ENCODE data around the gene SAPCD1.
A peak's percentile ranks its signal among the peaks of the same experiment; 100 is the strongest.
"Not testable (repeated sequence)": the region's sequence is repeated elsewhere in the genome, so short reads cannot be mapped to it uniquely, and the experiment has no call there.

The SAPCD1 gene

GRCh38 chr6:31801031-31801927 is 38.8 kb downstream of the SAPCD1 start:
- H3K36me3 ChIP-seq (ENCODE audit: control insufficient read depth, insufficient read depth, low read length); DNase-seq; H3K27me3 ChIP-seq (replicated peaks; ENCODE audit: control insufficient read depth, insufficient read depth, low read length, poor library complexity, severe bottlenecking); H3K9me3 ChIP-seq (ENCODE audit: control insufficient read depth, low read length); H3K27ac ChIP-seq (ENCODE audit: insufficient read depth, low read length, poor library complexity, severe bottlenecking); H3K4me3 ChIP-seq (ENCODE audit: insufficient read depth, low read depth, low read length, poor library complexity, severe bottlenecking): not testable (repeated sequence)
- H3K4me1 ChIP-seq (ENCODE audit: control insufficient read depth, insufficient read depth, low read length, poor library complexity, severe bottlenecking): peaks cover 30% of the 10 kb centered on the region

DNA sequence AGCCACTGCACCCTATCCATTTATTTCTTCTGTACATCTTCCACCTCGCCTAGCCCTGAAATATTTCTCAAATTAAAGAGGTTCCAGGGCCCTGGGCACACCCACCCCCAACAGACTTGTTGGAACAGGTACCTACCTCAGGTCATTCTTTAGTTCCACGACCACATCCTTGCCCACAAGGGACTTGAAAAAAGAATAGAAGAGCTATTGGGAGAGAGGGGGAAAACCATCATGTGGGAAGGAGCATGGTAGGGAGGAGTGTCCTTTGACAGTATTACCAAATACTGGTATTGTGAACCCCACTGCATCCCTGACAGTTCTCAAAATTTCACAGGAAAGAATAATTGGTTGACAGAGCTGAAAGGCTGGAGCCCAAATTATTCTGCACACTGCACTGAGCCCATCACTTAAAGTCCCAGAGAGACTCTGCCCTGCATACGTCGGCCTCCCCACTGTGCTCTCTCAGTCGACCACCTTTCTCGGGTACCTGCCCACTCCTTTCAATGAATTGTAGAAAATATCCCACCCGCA is 43.5 kb downstream of the SAPCD1 start:
- Histone ChIP-seq H3K36me3 (ENCODE audit: control insufficient read depth, insufficient read depth, low read length) (peaks cover 5% of the 10 kb centered on the region), H3K9me3 (ENCODE audit: control insufficient read depth, low read length) (no peaks in the 10 kb centered on the region), H3K27me3 (replicated peaks; ENCODE audit: control insufficient read depth, insufficient read depth, low read length, poor library complexity, severe bottlenecking) (no peaks in the 10 kb centered on the region), H3K27ac (ENCODE audit: insufficient read depth, low read length, poor library complexity, severe bottlenecking) (peak overlapping the region; percentile 88), H3K4me3 (ENCODE audit: insufficient read depth, low read depth, low read length, poor library complexity, severe bottlenecking) (peak overlapping the region; percentile 84), H3K4me1 (ENCODE audit: control insufficient read depth, insufficient read depth, low read length, poor library complexity, severe bottlenecking) (peaks cover 8% of the 10 kb centered on the region)
- DNase-seq: no peak

- H3K36me3 ChIP-seq (ENCODE audit: control insufficient read depth, insufficient read depth, low read length): peaks cover 11% of the 10 kb centered on the region
- no peaks in the 10 kb centered on the region for H3K9me3 ChIP-seq (ENCODE audit: control insufficient read depth, low read length)
- H3K27ac ChIP-seq (ENCODE audit: insufficient read depth, low read length, poor library complexity, severe bottlenecking): peak within 1 kb of the TSS; percentile 88
- peak; percentile 94 to 96 (median 96) for DNase-seq
- H3K4me1 ChIP-seq (ENCODE audit: control insufficient read depth, insufficient read depth, low read length, poor library complexity, severe bottlenecking): peaks cover 8% of the 10 kb centered on the region
- H3K27me3 ChIP-seq (replicated peaks; ENCODE audit: control insufficient read depth, insufficient read depth, low read length, poor library complexity, severe bottlenecking): no peaks in the 10 kb centered on the region
- peak within 1 kb of the TSS; percentile 84 for H3K4me3 ChIP-seq (ENCODE audit: insufficient read depth, low read depth, low read length, poor library complexity, severe bottlenecking)
These were observed 44.2 kb downstream of the SAPCD1 start, which contains the start of gene LSM2 for GRCh38 chr6:31806470-31807272. Gene LSM2 (minus strand): TSS chr6:31806966. CDS start chr6:31806757, 209 bp downstream.

DNA sequence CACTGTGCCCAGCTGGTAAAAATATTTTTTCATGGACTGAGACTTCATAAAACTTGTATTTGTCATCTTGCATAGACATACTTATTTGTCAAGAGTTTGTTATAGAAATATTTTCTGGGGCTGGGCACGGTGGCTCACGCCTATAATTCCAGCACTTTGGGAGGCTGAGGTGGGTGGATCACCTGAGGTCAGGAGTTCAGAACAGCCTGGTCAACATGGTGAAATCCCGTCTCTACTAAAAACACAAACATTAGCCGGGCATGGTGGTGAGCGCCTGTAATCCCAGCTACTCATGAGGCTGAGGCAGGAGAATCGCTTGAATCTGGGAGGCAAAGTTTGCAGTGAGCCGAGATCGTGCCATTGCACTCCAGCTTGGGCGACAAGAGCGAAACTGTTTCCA is 46.1 kb downstream of the SAPCD1 start:
- H3K27me3 ChIP-seq (replicated peaks; ENCODE audit: control insufficient read depth, insufficient read depth, low read length, poor library complexity, severe bottlenecking); H3K27ac ChIP-seq (ENCODE audit: insufficient read depth, low read length, poor library complexity, severe bottlenecking); DNase-seq; H3K9me3 ChIP-seq (ENCODE audit: control insufficient read depth, low read length); H3K4me3 ChIP-seq (ENCODE audit: insufficient read depth, low read depth, low read length, poor library complexity, severe bottlenecking): not testable (repeated sequence)
- H3K4me1 ChIP-seq (ENCODE audit: control insufficient read depth, insufficient read depth, low read length, poor library complexity, severe bottlenecking): peaks cover 16% of the 10 kb centered on the region
- H3K36me3 ChIP-seq (ENCODE audit: control insufficient read depth, insufficient read depth, low read length): peaks cover 12% of the 10 kb centered on the region

DNA sequence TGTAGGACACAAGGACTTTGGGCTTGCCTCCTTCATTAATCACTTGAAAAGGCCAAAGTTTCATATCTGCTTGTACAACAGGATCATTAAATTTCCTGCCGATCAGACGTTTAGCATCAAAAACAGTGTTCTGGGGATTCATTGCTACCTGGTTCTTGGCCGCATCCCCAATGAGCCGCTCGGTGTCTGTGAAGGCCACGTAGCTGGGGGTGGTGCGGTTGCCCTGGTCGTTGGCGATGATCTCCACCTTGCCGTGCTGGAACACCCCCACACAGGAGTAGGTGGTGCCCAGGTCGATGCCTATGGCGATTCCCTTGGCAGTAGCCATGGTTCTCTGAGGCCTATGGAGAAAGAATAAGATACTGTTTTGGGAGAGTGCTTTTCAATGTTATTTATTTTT is 49.2 kb downstream of the SAPCD1 start:
- Histone ChIP-seq H3K4me3 (ENCODE audit: insufficient read depth, low read depth, low read length, poor library complexity, severe bottlenecking) (no peak overlapping the region), H3K36me3 (ENCODE audit: control insufficient read depth, insufficient read depth, low read length) (peaks cover 12% of the 10 kb centered on the region), H3K27me3 (replicated peaks; ENCODE audit: control insufficient read depth, insufficient read depth, low read length, poor library complexity, severe bottlenecking) (no peaks in the 10 kb centered on the region), H3K27ac (ENCODE audit: insufficient read depth, low read length, poor library complexity, severe bottlenecking) (no peak overlapping the region), H3K9me3 (ENCODE audit: control insufficient read depth, low read length) (no peaks in the 10 kb centered on the region), H3K4me1 (ENCODE audit: control insufficient read depth, insufficient read depth, low read length, poor library complexity, severe bottlenecking) (peaks cover 17% of the 10 kb centered on the region)
- no peak for DNase-seq

GRCh38 chr6:31813465-31813849 is 51.0 kb downstream of the SAPCD1 start:
- Histone ChIP-seq H3K9me3 (ENCODE audit: control insufficient read depth, low read length) (no peaks in the 10 kb centered on the region), H3K4me3 (ENCODE audit: insufficient read depth, low read depth, low read length, poor library complexity, severe bottlenecking) (peak overlapping the region; percentile 25), H3K36me3 (ENCODE audit: control insufficient read depth, insufficient read depth, low read length) (peaks cover 12% of the 10 kb centered on the region), H3K27ac (ENCODE audit: insufficient read depth, low read length, poor library complexity, severe bottlenecking) (peak overlapping the region; percentile 49), H3K4me1 (ENCODE audit: control insufficient read depth, insufficient read depth, low read length, poor library complexity, severe bottlenecking) (peaks cover 17% of the 10 kb centered on the region), H3K27me3 (replicated peaks; ENCODE audit: control insufficient read depth, insufficient read depth, low read length, poor library complexity, severe bottlenecking) (no peaks in the 10 kb centered on the region)
- DNase-seq: no peak
